8988T (cell line): ENCODE data around the gene GPANK1.

ENCODE experiments used
- DNase-seq: peaks from one replicate; pipeline ENCODE4 v3.0.0; 2011

The GPANK1 gene

GRCh38 chr6:31636698-31637596 is 27.9 kb downstream of the GPANK1 start:
- DNase-seq = no peak

GRCh38 chr6:31634969-31635575 is 29.7 kb downstream of the GPANK1 start:
- no peak for DNase-seq

GRCh38 chr6:31634131-31634530 is 30.7 kb downstream of the GPANK1 start:
- DNase-seq = no peak

- no peak for DNase-seq
Observed at GRCh38 chr6:31633447-31633846, 31.4 kb downstream of the GPANK1 start.

GRCh38 chr6:31632279-31632946 is 32.4 kb downstream of the GPANK1 start:
- DNase-seq = no peak

- DNase-seq = no peak
Observed at GRCh38 chr6:31631681-31632278, 33.0 kb downstream of the GPANK1 start.

GRCh38 chr6:31631209-31631608 is 33.6 kb downstream of the GPANK1 start:
- no peak for DNase-seq

- DNase-seq = no peak
Observed at GRCh38 chr6:31630177-31630934, 34.4 kb downstream of the GPANK1 start.

GRCh38 chr6:31629014-31629413 is 35.8 kb downstream of the GPANK1 start:
- no peak for DNase-seq

GRCh38 chr6:31627690-31628287 is 37.0 kb downstream of the GPANK1 start:
- DNase-seq = no peak

GRCh38 chr6:31626952-31627351 is 37.8 kb downstream of the GPANK1 start:
- no peak for DNase-seq

- no peak for DNase-seq
Observed at GRCh38 chr6:31624070-31624469, 40.7 kb downstream of the GPANK1 start.

GRCh38 chr6:31622684-31623091 is 42.1 kb downstream of the GPANK1 start:
- no peak for DNase-seq

GRCh38 chr6:31621991-31622390 is 42.8 kb downstream of the GPANK1 start:
- DNase-seq = no peak

GRCh38 chr6:31621320-31621939 is 43.4 kb downstream of the GPANK1 start:
- no peak for DNase-seq

GRCh38 chr6:31620586-31621319 is 44.0 kb downstream of the GPANK1 start, which contains the start of gene PRRC2A:
PRRC2A (plus strand) TSS chr6:31620715; CDS start chr6:31622790, 2,075 bp downstream.
- peak; percentile 93 for DNase-seq

GRCh38 chr6:31619805-31620585 is 44.8 kb downstream of the GPANK1 start:
- DNase-seq = peak; percentile 91

- no peak for DNase-seq
Observed at GRCh38 chr6:31617010-31617409, 47.8 kb downstream of the GPANK1 start.

- DNase-seq = no peak
Observed at GRCh38 chr6:31615748-31616147, 49.0 kb downstream of the GPANK1 start.
